Left lung (tissue), 10 donors: ENCODE results near the gene CAMK2D. TPM values are rescaled to one million over a fixed set of nuclear protein-coding genes. Genes with fewer than 3 reads are reported as not detected.

ENCODE experiments used
- ATAC-seq: fragments of 200-7000 bp; cut with Tn5 transposase; one replicate; pipeline ENCODE4 v1.9.1; 2020; ENCODE audit warnings: moderate library complexity
- DNase-seq, 4 donors: peaks; one replicate each; pipeline ENCODE4 v3.0.0-alpha.2; 2013 to 2020
- H3K27ac ChIP-seq, 2 donors: fragments of 200-600 bp; sonication (generic) in 1 of 2; one replicate each; pipeline versions ENCODE4 v1.5.0 to v1.8.0; 2020 to 2021
- H3K27me3 ChIP-seq, 2 donors: fragments of 200-600 bp; sonication (generic) in 1 of 2; one replicate each; pipeline versions ENCODE4 v1.5.0 to v1.8.0; 2020 to 2021
- H3K36me3 ChIP-seq, 2 donors: fragments of 200-600 bp; sonication (generic) in 1 of 2; one replicate each; pipeline versions ENCODE4 v1.5.0 to v1.8.0; 2020 to 2021
- H3K4me1 ChIP-seq, 2 donors: fragments of 200-600 bp; one replicate each; pipeline ENCODE4 v1.8.0; 2021
- H3K4me3 ChIP-seq, 2 donors: fragments of 200-600 bp; sonication (generic) in 1 of 2; one replicate each; pipeline versions ENCODE4 v1.5.0 to v1.8.0; 2020 to 2021; ENCODE audit warnings: mild to moderate bottlenecking in 1 of 2
- H3K9me3 ChIP-seq, 2 donors: fragments of 200-600 bp; sonication (generic) in 1 of 2; one replicate each; pipeline versions ENCODE4 v1.5.0 to v1.8.0; 2020 to 2021
- intact Hi-C, 2 donors: fragments of 100-400 bp; cut with DNase I; formaldehyde crosslinking; loops; one replicate each; pipeline versions ENCODE4 v1.11.2 to v1.14.2; 2022
- polyA plus RNA-seq, 6 donors: library from polyadenylated mRNA; unstranded; fragments of 120-200 nt; gene quantifications; one replicate each; pipeline ENCODE4 v1.2.1, GENCODE V29; 2013; ENCODE audit not compliant: insufficient read length in 6 of 6
- total RNA-seq, 2 donors: library from RNA; stranded (reverse); fragmentation: NEBNext Ultra II Directional; extraction: Animal tissue kit (Norgen Biotek cat#: 25700); gene quantifications; one replicate each; pipeline ENCODE4 v1.2.1, GENCODE V29; 2021
- TF ChIP-seq, protein P1 (sequence below), 2 donors: fragments of 200-600 bp; sonication (generic) in 1 of 2; IDR thresholded peaks; one replicate each; pipeline versions ENCODE4 v1.5.0 to v1.8.0; 2021; ENCODE audit warnings: antibody characterized with exemption in 2 of 2
- donor health status: DM: no; HTN: yes; CAD: no.
- donor health status: DM: no; HTN: no; CAD: no.

The CAMK2D gene
- total and polyA plus RNA-seq, 8 donors = 50.3 to 93.2 (median 68.4) TPM

DNA sequence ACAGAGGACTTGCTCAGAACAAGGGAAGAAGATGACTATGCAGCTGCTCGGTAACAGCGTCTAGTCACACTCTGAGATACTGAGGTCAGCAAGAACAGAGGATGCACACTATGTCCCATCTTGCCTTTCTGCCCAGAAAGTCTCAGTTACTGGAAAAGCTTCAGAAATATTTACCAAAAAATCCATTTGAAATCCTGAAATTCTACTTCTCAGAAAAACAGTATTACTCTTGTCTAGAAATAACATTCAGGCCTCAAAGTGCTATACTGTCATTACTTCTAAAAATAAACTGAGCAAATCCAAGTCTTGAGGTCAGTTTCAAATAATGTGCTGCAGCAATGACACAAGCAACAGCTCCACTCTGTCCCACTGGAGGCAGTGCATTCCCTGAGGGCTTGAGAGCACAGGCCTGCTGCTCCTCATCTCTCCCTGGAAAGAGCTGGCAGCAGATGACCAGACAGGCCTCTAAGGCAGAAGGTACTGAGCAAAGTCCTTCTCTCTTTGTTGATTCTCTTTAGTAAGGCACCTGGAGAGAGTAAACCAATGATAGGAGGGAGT lies 76.9 kb downstream of the CAMK2D start:
- H3K9me3 ChIP-seq = peaks cover 0 to 4% of the 10 kb centered on the region in 2 donors
- ATAC-seq = peak; percentile 66

GRCh38 chr4:113682730-113683537 lies 78.6 kb downstream of the CAMK2D start:
- intact Hi-C loops = no loop called here
- TF ChIP-seq, protein P1, sequence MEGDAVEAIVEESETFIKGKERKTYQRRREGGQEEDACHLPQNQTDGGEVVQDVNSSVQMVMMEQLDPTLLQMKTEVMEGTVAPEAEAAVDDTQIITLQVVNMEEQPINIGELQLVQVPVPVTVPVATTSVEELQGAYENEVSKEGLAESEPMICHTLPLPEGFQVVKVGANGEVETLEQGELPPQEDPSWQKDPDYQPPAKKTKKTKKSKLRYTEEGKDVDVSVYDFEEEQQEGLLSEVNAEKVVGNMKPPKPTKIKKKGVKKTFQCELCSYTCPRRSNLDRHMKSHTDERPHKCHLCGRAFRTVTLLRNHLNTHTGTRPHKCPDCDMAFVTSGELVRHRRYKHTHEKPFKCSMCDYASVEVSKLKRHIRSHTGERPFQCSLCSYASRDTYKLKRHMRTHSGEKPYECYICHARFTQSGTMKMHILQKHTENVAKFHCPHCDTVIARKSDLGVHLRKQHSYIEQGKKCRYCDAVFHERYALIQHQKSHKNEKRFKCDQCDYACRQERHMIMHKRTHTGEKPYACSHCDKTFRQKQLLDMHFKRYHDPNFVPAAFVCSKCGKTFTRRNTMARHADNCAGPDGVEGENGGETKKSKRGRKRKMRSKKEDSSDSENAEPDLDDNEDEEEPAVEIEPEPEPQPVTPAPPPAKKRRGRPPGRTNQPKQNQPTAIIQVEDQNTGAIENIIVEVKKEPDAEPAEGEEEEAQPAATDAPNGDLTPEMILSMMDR (IDR thresholded peaks at IDR 0.05) = no peak
- no peak for DNase-seq
- Histone ChIP-seq H3K4me3 (no peak overlapping the region), H3K4me1 (peaks cover 0 to 17% of the 10 kb centered on the region in 2 donors), H3K27ac (no peak overlapping the region), H3K36me3 (no peaks in the 10 kb centered on the region), H3K9me3 (peaks cover 0 to 4% of the 10 kb centered on the region in 2 donors), H3K27me3 (no peaks in the 10 kb centered on the region)
- ATAC-seq = peak; percentile 59

More for the DNA sequence above, 76.9 kb downstream of the CAMK2D start:
- intact Hi-C loops = no loop called here
- Histone ChIP-seq H3K4me1 (peaks cover 0 to 17% of the 10 kb centered on the region in 2 donors), H3K36me3 (no peaks in the 10 kb centered on the region), H3K4me3 (no peak overlapping the region), H3K27ac (peak overlapping the region in 1 of 2 donors; percentile 5), H3K27me3 (no peaks in the 10 kb centered on the region)
- TF ChIP-seq, protein P1 (IDR thresholded peaks at IDR 0.05) = no peak
- DNase-seq = no peak

- Histone ChIP-seq H3K36me3 (no peaks in the 10 kb centered on the region), H3K4me3 (no peak overlapping the region), H3K4me1 (peaks cover 6 to 40% of the 10 kb centered on the region in 2 donors), H3K27me3 (no peaks in the 10 kb centered on the region), H3K27ac (no peak overlapping the region), H3K9me3 (peaks cover 0 to 4% of the 10 kb centered on the region in 2 donors)
- no peak for DNase-seq
- no peak for ATAC-seq
- TF ChIP-seq, protein P1 (IDR thresholded peaks at IDR 0.05) = no peak
- intact Hi-C loops = no loop called here
Observed at GRCh38 chr4:113678641-113679040, 82.9 kb downstream of the CAMK2D start.

DNA sequence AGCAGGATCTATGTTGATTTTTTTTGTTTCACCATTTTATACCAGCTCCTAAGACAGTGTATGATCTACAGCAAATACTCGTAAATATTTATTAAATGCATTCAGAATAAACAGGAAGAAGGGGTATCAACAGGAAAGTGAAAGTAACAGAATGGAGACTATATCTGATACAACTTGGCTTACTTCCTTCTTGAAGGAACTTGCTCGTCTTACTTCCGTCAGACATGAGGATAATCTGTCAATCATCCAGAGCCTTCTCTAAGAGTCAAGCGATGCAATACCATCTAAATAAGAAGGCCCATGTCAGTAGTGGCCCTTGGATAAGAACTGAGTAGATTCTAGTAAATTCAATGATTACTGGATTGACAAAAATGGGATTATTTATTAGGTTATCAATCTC lies 84.2 kb downstream of the CAMK2D start:
- no peak for ATAC-seq
- intact Hi-C loops = no loop called here
- peaks cover 6 to 28% of the 10 kb centered on the region in 2 donors for H3K4me1 ChIP-seq

More for the DNA sequence above, 84.2 kb downstream of the CAMK2D start:
- no peaks in the 10 kb centered on the region for H3K27me3 ChIP-seq
- H3K27ac ChIP-seq = no peak overlapping the region
- TF ChIP-seq, protein P1 (IDR thresholded peaks at IDR 0.05) = no peak
- no peak for DNase-seq
- H3K9me3 ChIP-seq = peaks cover 0 to 4% of the 10 kb centered on the region in 2 donors
- H3K4me3 ChIP-seq = no peak overlapping the region
- no peaks in the 10 kb centered on the region for H3K36me3 ChIP-seq
